Activated T-helper 9 cell treated with anti-CD3 and anti-CD28 coated beads, Interleukin-2, amount 50 U/mL, for 16 hours (primary cell): Measurements from ENCODE around the gene CSTF3.
"Not testable (repeated sequence)": the region's sequence is repeated elsewhere in the genome, so short reads cannot be mapped to it uniquely, and the experiment has no call there.

Experiments used
- DNase-seq: peaks from one replicate; pipeline ENCODE4 v3.0.0-alpha.2; 2020; ENCODE audit warnings: low read depth

Gene CSTF3

DNA sequence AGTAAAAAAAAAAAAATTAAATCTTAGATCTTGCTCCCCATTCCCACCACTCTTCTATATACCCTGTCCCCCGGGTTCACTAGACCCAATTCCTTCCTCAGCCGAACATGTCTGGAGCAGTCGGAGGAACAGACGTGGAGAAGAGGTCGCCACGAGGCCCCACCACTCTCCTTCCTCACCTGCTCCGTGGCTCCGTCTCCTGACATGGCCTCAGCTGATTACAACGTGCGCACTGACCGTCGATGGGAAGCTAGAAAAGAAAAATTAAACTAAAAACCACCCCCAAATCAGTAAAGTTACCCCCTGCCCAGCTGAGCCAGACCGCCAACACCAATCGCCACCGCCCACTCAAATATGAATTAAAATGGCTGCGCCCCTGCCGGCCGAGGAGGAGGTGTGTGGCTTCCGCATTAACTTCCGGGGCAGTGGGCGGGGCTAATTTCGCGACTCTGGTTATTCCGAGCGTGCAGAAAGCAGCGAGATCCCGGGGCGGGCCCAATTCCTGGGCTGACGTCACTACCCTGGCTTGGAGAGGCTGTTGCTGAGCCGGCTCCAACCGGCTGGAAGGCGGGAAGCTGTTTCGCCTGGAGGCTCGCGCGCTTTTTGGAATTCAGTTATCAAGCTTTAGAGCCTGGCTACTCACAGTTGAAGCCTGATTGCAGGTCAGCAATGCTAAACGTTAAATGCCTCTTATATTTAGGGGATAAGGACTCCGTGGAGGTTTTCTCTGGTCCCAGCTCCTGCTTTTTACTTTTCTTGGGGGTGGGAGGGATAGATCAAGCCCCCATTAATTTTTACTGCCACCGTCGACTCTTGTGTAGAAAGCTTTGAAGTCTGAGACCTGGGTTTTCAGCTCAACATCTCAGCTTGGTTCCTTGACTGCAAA lies at the start of gene CSTF3:
Gene CSTF3, minus strand, starts transcription at position 361 of the 886 bp plus-strand sequence. Its CDS starts 155 bp downstream, at position 206.
- DNase-seq = peak; percentile 93

DNA sequence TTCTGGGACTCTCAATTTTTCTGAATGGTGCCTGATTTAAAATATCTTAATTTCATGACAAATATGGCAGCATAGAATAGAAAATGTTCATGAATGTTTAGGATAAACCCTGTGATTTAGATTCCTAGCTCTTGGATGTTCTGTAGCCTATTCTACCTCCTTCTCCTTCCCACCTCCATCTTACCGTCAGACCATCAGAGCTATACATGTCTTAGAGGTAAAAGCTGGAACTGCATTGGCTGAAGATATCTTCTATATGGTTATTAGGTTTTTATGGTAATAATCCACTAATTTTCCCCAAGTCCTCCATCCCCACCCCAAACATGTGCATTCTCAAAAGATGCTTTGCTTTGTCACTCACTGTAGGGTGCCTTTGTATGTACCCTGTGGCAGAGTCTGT lies 46.9 kb upstream of the CSTF3 start:
- DNase-seq = no peak

DNA sequence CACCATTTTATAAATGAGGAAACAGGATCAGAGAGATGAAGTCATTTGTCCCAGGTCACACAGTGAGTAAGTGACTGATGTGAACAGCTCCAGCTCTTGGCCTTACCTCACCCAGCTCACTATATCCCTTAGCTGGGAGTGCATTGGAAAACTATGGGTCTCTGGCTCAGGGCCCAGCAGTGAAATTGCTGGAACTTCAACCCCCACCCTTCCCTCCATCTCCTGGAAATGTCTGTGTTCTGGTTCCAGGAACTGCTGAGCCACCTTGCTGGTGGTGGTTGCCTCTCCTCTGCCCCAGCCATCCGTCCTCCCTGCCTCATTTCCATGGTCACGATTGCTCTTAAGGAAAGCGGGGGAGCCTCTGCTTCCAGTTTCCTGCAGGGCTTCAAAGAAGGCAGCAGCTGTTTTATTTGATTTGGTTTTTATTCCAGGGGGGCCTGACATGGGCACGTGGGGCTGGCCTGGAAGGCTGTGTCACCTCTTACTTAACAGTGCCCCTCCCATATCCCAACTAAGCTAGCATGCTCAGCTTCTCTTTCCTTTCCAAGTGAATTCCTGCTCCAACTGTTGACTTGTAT lies 46.2 kb upstream of the CSTF3 start:
- no peak for DNase-seq

DNA sequence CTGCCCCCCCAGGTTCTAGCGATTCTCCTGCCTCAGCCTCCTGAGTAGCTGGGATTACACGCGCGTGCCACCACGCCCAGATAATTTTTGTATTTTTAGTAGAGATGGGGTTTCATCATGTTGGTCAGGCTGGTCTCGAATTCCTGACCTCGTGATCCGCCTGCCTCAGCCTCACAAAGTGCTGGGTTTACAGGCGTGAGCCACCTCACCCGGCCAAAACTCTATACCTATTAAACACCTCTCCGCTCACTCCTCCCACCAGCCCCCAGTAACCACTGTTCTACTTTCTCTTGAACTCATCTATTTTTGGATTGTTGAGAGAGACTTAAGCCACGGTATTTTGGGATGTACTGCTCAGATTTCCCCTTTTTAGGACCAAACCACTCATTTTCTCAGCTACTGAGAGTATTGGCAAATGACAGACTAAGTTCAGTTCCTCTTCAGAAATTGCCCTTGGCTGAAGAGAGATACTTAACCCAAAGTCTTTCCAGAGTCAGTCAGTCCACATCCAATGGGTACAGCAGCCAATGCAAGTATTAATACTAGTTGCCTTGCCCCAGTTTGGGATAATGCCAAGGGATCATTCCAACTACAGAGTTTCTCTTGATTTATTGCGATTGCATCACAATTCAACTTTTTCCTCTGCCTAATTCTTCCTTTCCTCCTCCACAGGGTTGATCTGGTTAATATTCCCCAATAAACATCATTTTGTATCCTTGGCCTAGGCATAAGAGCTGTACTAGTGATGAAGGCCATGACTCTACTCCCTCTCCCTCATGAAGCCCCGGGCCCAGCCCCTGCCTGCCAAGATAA lies 36.8 kb upstream of the CSTF3 start:
- no peak for DNase-seq

DNA sequence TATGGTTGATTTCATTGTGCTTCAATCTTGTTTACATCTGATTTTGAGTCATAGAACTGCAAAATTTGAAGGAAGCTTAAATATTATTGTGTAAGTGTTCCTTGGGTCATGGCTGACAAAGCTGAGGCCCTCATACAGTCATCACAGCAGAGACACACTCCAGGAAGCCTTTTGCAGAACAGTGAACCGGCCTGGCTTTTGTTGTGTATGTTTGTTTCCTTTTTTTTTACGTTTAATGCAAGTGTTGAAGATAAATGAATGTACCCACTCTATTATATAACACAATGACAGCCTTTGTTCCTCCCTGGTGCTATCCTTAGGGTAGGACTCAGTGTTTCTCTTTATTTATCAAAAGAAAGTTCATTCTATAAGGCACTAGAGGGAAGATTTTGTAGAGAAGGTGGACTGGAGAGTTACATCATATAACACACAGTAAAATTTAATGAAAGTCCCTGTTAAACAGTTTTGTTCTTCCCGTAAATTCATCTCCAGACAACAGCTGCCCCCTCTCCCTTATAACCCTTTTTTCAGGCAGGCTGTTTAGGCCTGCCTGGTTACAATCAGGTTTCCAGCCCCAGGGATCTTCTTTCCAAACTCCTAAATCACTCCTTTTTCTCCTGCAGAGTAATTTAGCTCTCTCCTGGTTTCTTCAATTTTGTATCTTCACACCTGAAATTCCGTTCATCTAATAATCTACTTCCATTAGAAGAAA lies 34.3 kb upstream of the CSTF3 start:
- no peak for DNase-seq

DNA sequence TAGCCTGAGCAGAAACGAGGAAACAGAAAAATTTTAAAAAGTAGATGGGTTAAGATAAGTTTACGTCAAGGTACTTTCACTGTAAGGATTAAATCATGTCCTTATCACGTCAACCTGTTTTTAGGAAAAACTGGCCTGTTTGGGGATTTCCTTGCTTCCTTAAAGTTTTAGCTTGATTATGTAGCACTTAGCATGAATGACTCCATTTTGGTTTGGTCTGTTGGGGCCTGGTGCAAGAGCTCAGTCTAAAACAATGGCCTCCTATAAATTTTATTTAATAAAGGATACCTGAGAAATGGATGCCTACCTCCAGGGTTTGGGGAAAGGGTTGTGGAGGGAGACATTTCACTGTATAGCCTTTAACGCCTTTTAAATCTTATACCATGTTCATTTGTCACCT lies 33.2 kb upstream of the CSTF3 start:
- DNase-seq = no peak

DNA sequence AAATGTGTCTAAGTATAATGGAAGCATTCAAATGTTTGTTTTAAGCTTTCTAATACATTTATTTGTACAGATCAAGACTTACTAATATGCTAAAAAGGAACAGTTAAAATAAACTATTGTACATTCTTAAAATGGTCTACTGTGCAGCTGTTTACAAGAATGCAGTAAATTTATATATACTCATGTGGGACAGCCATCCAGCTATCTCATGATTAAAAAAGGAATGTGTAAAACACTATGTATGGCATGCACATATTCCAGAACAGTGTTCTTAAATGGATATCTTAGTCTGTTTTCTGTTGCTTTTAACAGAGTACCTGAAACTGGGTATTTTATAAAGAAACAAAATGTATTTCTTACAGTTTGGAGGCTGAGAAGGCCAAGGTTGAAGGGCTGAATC lies 30.2 kb upstream of the CSTF3 start:
- no peak for DNase-seq

DNA sequence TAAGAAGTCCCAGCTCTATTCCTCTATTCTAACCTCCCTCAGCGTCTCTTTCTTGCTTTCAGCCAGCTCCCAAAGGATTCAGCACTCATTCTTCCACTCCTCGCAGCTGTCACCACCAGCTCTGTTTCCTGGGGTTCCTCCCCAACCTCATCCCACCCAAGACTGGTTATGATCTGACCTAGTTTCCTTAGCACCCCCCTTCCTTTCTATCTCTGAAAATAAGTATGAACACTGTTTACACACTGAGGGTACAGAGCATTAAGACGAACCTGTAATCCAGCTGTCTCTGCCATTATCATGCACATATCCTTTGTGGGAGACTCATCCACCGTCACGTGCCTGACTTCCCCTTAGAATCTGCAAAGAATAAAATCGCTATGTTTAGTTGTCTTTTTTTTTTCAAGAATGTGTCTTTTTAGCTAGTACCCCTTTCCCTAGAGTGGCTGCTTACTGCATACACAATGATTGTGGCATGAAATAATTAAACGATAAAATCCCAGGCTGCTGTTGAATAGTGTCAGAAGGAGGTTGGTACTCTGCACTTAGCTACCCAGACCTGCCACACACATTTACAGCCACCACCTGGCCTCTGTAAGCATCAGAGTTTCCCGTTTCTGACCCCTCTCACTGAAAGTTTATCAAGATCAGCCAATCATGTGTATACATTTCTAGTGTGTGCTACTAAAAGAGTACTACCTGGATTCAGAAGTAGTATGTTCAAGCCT lies 26.9 kb upstream of the CSTF3 start:
- DNase-seq = no peak

DNA sequence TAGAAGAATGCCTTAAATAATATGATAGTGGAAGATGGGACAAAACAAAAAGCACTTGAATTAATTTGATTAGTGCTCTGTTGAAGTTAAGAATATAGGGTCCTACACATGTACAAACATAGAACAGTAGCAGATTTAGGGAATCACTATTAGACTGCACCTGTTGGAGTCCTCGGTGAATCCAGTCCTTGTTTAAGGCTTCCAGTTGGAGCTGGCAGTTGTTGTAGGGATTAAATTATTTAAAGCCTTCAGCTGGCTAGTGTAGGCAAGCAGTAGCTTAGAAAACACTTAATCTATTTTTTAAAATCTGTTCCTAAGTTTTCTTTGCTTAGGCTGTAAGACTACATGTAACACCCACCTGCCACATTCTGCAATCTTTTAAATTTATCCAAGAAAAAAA lies 24.5 kb upstream of the CSTF3 start:
- DNase-seq = no peak

DNA sequence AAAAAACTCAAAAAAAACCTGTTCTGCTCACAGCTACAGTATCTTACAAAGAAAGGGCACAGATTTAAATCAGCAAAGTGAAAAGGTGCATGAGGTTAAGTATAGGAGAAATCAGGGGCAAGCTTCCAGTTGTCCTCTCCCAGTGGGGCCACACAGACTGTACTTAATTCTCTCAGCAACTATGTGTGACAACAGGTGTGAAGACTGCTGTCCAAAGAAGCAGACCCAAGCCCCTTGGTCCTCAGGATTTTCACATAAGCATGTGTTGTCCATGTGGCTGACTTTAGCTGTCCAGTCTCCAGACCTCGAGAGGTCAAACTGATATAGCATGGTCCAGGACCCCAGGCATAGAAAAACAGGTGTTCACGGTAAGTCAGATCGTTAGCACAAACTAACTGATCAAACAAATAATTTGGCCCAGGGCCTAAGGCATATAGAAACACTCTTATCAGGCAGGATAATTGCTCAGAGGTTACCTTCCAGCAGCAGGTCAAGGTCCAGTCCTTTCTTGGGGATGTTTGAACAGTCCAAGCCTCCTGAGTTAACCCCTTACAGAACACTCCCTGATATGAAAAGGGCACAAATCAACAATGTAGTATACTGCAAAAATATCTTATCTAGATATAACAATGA lies 21.1 kb upstream of the CSTF3 start:
- DNase-seq = no peak

DNA sequence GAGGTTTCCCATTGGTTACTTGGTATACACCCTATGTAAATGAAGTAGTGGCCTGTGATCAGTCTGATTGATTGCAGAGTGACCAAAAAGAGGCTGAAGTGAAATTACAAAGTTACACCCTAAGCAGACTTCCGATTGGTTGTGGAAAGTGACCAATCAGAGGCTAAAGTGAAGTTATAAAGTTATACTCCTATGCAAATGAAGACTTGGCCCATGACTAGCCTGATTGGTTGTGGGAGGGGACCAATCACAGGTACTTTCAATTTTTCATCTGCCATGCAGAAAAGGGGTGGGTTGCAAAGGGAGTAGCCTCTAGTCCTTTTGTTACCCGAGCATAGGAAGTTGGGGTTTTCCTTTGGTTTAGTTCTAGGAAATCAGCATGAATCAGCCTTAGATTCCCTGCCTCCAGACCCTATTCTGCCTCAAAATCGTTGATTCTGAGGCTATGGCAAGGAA lies 18.1 kb upstream of the CSTF3 start:
- no peak for DNase-seq

DNA sequence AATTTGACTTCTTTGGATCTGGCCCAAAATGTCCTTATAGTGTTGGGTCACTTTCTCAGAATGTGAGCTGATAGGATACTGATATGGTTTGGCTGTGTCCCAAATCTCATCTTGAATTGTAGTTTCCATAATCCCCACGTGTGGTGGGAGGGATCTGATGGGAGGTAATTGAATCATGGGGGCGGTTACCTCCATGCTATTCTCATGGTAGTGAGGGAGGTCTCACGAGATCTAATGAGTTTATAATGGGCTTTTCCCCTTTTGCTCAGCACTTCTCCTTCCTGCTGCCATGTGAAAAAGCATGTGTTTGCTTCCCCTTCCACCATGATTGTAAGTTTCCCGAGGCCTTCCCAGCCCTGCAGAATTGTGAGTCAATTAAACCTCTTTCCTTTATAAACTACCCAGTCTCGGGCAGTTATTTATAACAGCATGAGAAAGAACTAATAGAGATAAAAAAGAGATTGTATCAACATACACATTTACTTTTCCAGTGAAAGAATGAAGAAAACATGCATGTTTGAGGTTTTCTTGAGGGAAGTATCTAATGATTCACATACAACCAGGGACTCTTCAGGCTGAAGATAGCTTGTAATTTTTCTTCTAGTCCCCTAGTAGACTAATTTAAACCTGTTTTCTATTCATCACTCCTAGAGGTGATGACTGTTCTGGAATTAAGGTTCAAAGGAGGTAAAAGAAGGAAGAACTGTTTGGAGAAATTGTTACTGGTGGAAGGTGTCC lies 17.3 kb upstream of the CSTF3 start:
- no peak for DNase-seq

DNA sequence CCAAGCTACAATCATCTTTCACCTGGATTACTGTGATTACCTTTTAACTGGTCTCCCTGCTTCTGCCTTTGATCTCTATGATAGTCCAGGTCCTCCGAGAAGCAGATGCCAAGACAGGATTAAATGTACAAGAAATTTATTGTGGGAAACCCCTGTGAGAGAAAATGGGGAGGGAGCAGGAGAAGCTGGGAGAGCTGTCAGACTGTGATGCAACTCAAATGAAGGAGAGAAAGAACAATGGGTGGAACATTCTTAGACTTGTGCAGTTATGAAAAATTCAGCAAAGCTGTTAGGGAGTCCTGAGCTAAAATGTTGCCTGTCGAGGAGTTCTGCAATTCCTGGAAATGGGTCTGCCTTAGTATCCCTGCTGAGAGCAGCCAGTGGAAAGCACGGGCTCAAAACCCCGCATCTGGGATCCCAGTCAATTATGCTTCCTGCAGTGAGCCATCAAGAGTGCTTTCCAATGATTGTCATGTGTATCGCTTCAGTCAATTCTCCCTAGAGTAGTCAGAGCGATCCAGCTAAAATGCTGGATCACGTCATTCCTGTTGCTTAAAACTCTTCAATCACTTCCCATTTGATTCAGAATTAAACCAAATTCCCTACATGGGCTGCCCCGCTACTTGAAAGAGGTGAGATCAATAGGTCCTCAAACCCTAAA lies 16.5 kb upstream of the CSTF3 start:
- no peak for DNase-seq

DNA sequence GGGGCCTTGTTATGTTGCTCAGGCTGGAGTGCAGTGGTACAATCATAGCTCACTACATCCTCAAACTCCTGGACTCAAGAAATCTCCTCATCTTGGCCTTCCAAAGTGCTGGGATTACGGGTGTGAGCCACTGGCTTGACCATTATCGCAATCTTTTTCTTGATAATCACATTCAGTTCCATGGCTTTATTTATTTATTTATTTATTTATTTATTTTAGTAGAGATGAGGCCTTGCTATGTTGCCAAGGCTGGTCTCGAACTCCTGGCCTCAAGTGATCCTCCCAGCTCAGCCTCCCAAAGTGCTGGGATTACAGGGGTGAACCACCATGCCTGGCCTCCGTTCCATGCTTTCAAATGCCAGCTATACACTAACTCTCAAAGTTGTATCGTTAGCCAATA lies 15.5 kb upstream of the CSTF3 start:
- not testable (repeated sequence) for DNase-seq

DNA sequence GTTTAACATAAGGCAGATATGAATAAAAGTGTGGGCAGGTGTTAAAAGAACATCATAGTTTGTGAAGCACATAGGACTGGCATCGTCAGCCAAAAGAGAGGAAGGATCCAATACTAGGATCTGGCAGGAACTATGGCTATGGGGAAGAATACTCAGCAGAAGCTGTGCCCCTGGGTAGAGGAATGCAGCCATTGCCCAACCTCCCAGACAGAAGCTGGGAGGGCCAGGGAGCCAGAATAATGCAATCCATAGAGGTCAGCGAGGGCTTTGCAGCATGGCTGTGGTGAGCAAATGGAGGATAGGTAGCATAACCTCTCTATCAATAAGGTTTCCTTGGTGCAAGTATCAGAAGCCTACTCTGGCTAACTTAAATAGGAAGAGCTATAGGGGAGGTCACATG lies 11.7 kb upstream of the CSTF3 start:
- DNase-seq = no peak

DNA sequence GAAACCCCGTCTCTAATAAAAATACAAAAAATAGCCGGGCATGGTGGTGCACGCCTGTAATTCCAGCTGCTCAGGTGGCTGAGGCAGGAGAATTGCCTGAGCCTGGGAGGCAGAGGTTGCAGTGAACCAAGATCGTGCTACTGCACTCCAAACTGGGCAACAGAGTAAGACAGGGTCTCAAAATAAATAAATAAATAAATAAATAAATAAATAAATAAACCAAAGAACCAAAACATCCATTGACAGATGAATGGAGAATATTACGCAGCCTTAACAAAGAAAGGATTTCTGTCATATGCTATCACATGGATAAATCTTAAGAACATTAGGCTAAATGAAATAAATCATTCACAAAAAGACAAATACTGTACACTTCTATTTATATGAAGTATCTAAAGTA lies 11.1 kb upstream of the CSTF3 start:
- DNase-seq = no peak

DNA sequence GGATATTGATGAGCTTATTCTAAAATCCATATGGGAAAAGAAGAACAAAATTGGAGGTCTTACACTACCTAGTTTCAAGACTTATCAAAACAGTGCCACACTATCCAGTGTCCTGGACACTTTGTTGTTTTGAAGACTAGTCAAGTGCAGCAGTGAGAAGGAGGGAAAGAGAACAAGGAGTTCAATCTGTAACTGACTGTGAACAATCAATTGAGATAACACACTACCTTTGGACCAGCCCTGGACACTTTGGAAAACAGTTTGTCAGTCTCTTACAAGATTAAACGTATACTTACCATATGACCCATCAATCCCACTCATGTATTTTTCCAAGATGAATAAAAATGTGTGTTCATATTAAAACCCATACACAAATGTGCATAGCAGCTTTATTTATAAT lies 10.0 kb upstream of the CSTF3 start:
- no peak for DNase-seq

DNA sequence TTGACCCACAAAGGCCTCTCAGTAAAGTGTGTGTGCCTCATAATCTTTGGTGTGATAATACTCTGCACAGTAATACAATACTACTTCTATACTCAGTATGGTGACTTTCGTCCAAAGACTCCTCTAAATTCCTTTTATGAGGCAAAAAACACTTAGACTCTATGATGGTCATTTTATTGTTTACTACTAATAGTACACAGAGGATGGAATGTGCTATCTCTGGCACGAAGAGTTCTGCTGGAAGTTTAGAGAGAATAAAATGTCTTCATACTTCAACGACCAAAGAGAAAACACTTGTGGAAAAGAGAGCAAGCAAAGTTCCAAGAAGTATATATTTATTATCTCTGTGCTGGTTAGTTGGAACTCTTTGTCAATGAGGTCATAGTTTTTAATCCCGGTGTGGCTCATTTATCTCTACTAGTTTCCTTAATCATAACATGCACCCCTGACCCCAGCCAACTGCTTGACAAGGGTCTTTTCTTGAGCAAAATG lies 7.5 kb upstream of the CSTF3 start:
- no peak for DNase-seq

DNA sequence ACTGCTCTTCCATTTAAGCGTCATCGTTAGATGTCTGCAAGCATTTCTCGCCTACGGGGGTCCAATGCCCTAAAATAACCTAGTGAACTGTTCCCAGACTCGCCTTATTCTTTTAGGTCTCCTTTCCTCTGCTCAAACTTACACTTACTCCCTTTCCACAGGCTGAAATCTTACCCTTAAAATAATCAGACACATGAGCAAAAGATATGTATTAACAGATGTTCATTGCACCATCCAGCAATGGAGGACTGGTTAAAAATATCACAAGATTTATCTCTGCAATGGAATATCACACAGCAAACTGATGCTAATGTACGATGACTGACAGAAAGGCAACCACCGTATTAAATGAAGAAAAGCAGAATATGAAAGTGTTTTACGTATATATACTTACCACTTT lies 1.6 kb upstream of the CSTF3 start:
- no peak for DNase-seq

DNA sequence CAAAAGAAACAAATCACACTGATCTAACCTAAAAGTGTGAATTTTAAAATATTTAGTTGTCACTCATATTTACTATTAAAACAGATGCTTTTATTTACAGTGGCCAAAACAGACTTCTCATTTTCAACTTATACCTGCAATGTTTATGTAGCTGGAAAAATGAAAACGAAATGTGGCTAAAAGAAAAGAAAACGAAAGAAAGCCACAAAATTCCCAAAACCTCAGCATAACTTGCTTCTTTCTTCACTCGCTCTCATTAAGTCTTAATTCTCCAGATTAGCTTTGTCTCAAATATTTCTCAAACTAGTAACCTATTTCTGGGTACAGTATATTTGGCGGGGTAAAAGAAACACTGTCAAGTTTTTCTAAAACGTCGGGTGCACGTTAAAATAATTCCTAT lies 693 bp downstream of the CSTF3 start:
- no peak for DNase-seq
